Chondrocyte (in vitro differentiated cells): Measurements from ENCODE around the gene FAM209A. TPM values are rescaled to one million over a fixed set of nuclear protein-coding genes. Genes with fewer than 3 reads are reported as not detected.
"Not testable (repeated sequence)": the region's sequence is repeated elsewhere in the genome, so short reads cannot be mapped to it uniquely, and the experiment has no call there.

Experiments
- DNase-seq: peaks from one replicate; pipeline ENCODE4 v3.0.0; 2021; ENCODE audit warnings: mixed read lengths, low spot score
- H3K27ac Mint-ChIP-seq: one replicate; pipeline ENCODE4 v1.8.0; 2021; ENCODE audit warnings: mild to moderate bottlenecking, moderate library complexity, mixed read lengths; ENCODE audit not compliant: unreplicated experiment
- H3K27me3 Mint-ChIP-seq: 2 replicates; pipeline ENCODE4 v1.8.0; 2021; ENCODE audit warnings: low read depth, mixed read lengths
- H3K36me3 Mint-ChIP-seq: 2 replicates; pipeline ENCODE4 v1.8.0; 2021; ENCODE audit warnings: low read depth, mixed read lengths
- H3K4me1 Mint-ChIP-seq: 2 replicates; pipeline ENCODE4 v1.8.0; 2021; ENCODE audit warnings: low read depth, mild to moderate bottlenecking, mixed read lengths
- H3K4me3 Mint-ChIP-seq: one replicate; pipeline ENCODE4 v1.8.0; 2021; ENCODE audit warnings: mild to moderate bottlenecking, moderate library complexity, mixed read lengths; ENCODE audit not compliant: unreplicated experiment
- H3K9me3 Mint-ChIP-seq: 2 replicates; pipeline ENCODE4 v1.8.0; 2021; ENCODE audit warnings: low read depth, mixed read lengths
- total RNA-seq: library from RNA; stranded (reverse); gene quantifications from 3 replicates; pipeline ENCODE4 v1.2.1, GENCODE V29; 2021
- TF ChIP-seq, protein P1 (sequence below): fragments of 200-600 bp; sonication (generic); IDR thresholded peaks from 2 replicates; pipeline ENCODE4 v1.5.0; 2021; ENCODE audit warnings: antibody characterized with exemption, mild to moderate bottlenecking, moderate library complexity

Gene FAM209A
- total RNA-seq, 1 donor from 2014 or later = 0.55 TPM

- Mint-ChIP-seq H3K4me3 (no peak overlapping the region), H3K9me3 (peaks cover 10% of the 10 kb centered on the region), H3K27me3 (no peaks in the 10 kb centered on the region), H3K27ac (no peak overlapping the region), H3K36me3 (peaks cover 29% of the 10 kb centered on the region), H3K4me1 (peaks cover 16% of the 10 kb centered on the region)
- TF ChIP-seq, protein P1, sequence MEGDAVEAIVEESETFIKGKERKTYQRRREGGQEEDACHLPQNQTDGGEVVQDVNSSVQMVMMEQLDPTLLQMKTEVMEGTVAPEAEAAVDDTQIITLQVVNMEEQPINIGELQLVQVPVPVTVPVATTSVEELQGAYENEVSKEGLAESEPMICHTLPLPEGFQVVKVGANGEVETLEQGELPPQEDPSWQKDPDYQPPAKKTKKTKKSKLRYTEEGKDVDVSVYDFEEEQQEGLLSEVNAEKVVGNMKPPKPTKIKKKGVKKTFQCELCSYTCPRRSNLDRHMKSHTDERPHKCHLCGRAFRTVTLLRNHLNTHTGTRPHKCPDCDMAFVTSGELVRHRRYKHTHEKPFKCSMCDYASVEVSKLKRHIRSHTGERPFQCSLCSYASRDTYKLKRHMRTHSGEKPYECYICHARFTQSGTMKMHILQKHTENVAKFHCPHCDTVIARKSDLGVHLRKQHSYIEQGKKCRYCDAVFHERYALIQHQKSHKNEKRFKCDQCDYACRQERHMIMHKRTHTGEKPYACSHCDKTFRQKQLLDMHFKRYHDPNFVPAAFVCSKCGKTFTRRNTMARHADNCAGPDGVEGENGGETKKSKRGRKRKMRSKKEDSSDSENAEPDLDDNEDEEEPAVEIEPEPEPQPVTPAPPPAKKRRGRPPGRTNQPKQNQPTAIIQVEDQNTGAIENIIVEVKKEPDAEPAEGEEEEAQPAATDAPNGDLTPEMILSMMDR = no peak
- peak; percentile 59 for DNase-seq
Observed at GRCh38 chr20:56520180-56520579, 4.4 kb upstream of the FAM209A start.

DNA sequence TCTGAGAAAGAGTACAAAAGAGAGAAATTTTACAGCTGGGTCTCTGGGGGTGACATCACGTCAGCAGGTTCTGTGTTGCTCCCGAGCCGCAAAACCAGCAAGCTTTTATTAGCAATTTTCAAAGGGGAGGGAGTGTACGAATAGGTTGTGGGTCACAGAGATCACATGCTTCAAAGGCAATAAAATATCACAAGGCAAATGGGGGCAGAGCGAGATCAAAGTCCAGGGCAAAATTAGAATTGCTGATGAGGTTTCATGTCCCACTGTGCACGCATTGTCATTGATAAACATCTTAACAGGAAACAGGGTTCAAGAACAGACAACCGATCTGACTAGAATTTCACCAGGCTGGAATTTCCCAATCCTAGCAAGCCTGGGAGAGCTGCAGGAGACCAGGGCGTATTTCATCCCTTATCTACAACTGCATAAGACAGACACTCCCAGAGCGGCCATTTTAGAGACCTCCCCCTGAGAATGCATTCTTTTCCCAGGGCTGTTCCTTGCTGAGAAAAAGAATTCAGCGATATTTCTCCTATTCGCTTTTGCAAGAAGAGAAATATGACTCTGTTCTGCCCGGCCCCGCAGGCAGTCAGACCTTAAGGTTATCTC lies 3.7 kb upstream of the FAM209A start:
- H3K4me1 Mint-ChIP-seq, H3K27ac Mint-ChIP-seq, H3K4me3 Mint-ChIP-seq, H3K9me3 Mint-ChIP-seq, H3K27me3 Mint-ChIP-seq: not testable (repeated sequence)
- peak; percentile 11 for DNase-seq
- peaks cover 29% of the 10 kb centered on the region for H3K36me3 Mint-ChIP-seq

DNA sequence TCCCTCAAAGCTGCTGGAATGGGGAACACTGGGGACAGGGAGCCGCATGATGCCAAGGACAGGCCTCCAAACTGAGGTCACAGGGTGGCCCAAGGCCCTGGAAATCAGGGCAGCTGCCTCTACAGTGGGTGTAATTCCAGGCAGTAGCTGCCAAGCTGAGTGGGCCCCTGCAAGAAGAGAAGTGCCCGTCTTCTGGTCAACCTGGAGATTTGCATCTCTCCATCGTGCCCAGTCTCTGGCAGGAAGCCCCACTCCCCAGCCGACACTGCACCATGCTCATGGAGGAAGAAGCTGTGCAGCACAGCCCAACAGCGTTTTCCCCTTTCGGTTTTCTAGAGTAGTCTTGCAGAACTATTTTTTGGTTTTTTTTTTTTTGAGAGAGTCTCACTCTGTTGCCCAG lies 2.2 kb upstream of the FAM209A start:
- no peaks in the 10 kb centered on the region for H3K27me3 Mint-ChIP-seq
- H3K27ac Mint-ChIP-seq = no peak overlapping the region
- H3K4me3 Mint-ChIP-seq = no peak overlapping the region
- peaks cover 29% of the 10 kb centered on the region for H3K36me3 Mint-ChIP-seq
- TF ChIP-seq, protein P1 = no peak
- no peaks in the 10 kb centered on the region for H3K4me1 Mint-ChIP-seq
- peaks cover 10% of the 10 kb centered on the region for H3K9me3 Mint-ChIP-seq
- peak; percentile 38 for DNase-seq

DNA sequence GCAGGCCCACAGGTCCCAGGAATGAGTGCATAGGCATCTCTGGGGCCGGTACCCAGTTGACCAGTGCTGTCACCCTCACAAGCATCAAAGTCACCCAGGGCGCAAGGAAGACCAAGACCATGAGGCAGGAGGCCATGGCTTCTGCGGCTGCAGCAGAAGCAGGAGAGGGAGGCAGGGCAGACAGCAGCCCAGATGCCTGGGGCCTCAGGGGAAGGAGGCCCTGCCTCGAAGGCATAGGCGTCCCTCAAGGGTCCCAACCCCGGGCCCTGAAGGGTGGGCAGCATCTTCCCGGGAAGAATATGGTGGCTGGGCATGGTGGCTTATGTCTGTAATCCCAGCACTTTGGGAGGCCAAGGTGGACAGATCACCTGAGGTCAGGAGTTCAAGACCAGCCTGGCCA lies 3.0 kb downstream of the FAM209A start:
- Mint-ChIP-seq H3K9me3 (no peaks in the 10 kb centered on the region), H3K36me3 (no peaks in the 10 kb centered on the region), H3K4me3 (no peak overlapping the region), H3K27ac (no peak overlapping the region), H3K27me3 (no peaks in the 10 kb centered on the region), H3K4me1 (no peaks in the 10 kb centered on the region)
- TF ChIP-seq, protein P1 = no peak
- peak; percentile 64 for DNase-seq

DNA sequence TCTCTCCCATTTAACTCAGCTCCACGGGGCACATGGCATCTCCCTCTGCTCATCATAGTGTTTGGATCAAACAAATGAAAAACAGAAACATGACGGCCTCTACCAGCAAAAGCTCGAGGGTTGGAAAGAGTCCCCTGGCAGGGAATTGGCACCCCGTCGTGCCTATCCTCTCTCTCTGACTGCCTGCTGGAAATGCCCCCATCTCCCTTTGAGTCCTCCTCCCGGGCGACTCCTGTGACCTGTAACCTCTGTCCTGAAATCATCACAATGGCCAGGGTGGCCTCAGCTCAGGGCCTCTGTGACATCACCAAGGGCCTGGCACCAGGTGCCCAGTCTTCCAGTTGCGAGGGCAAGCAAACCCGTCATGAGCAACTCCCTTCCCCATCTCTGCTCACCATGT lies 8.4 kb downstream of the FAM209A start, which contains the start of gene FAM209B:
TSS of gene FAM209B (plus strand) at position 301 of the 400 bp plus-strand sequence. CDS start at position 397, 96 bp downstream.
- not testable (repeated sequence) for H3K27ac Mint-ChIP-seq, H3K9me3 Mint-ChIP-seq, H3K4me1 Mint-ChIP-seq, H3K36me3 Mint-ChIP-seq, H3K27me3 Mint-ChIP-seq, H3K4me3 Mint-ChIP-seq
- peak; percentile 29 for DNase-seq

- TF ChIP-seq, protein P1 = no peak
- Mint-ChIP-seq H3K27me3 (no peaks in the 10 kb centered on the region), H3K27ac (no peak overlapping the region), H3K4me3 (no peak overlapping the region), H3K9me3 (no peaks in the 10 kb centered on the region), H3K4me1 (no peaks in the 10 kb centered on the region), H3K36me3 (peaks cover 1% of the 10 kb centered on the region)
- no peak for DNase-seq
Observed at GRCh38 chr20:56537997-56538396, 13.5 kb downstream of the FAM209A start.
